ENCODE results near the gene IL31. TPM values are rescaled to one million over a fixed set of nuclear protein-coding genes. Genes with fewer than 3 reads are reported as not detected.

IL31 gene
- polyA plus RNA-seq, 1 donor = not detected

- no peak for DNase-seq
Observed at GRCh38 chr12:122128481-122128880, 45.5 kb downstream of the IL31 start.

GRCh38 chr12:122127839-122128238, 46.2 kb downstream of the IL31 start:
- DNase-seq = no peak

GRCh38 chr12:122126713-122127597, 47.1 kb downstream of the IL31 start:
- DNase-seq = no peak

GRCh38 chr12:122126342-122126635, 47.7 kb downstream of the IL31 start:
- no peak for DNase-seq

DNA sequence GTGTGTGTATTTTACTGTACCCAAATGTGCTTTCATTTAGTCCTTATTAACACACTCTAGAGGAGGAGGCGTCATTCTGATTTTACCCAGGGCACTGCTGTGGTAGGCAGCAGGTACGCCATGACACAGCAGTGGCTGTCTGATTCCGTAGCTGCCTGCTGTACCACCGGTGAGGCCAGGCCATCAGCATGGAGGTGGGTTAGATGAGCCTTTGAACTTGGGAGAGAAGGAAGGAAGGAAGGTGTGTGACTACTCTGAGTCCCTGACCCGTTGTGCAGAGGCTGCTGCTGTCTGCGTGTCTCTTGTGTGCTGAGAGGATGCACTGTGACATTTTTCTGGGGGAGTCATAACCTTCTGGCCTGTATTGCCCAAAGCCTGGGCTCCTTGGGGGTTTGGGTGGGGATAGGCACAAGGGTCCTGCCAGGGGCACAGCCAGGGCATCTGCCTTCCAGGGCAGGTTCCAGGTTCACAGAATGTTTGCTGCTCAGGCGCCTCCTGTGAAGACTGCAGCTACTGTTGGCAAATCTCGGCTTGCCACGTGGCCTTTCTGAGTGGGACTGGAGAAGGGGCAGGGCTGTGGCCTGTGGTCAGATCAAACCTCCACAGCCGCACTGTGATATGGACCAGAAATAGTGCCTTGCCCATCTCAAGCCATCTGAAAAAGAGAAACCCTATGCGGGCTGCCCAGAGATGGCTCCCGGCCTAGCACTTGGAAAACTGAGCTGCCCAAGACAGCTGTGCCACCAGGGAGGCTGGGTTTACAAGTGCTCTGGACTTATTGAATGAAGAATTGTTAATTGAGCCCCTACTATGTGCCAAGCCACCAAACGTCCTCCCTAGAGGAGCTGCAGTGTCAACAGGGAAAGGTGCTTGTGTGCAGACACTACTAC, 48.3 kb downstream of the IL31 start:
- no peak for DNase-seq

DNA sequence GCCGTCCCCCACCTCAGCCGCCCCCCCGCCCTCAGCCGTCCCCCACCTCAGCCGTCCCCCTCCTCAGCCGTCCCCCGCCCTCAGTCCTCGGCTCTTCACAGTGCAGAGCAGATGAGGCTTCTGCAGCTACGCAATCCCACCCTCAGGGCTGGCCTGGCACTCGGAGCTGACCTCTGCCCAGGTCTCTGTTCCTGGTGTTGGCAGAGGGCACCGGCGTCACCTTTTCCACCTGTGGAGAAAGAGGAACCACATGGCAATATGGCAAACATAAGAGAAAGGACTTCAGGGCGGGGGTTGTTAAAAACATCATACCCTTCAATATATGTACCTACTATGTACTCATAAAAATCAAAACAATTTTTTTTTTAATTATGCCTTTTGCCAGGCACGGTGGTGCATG, 49.7 kb downstream of the IL31 start:
- no peak for DNase-seq

GRCh38 chr12:122123761-122124145, 50.3 kb downstream of the IL31 start:
- no peak for DNase-seq

DNA sequence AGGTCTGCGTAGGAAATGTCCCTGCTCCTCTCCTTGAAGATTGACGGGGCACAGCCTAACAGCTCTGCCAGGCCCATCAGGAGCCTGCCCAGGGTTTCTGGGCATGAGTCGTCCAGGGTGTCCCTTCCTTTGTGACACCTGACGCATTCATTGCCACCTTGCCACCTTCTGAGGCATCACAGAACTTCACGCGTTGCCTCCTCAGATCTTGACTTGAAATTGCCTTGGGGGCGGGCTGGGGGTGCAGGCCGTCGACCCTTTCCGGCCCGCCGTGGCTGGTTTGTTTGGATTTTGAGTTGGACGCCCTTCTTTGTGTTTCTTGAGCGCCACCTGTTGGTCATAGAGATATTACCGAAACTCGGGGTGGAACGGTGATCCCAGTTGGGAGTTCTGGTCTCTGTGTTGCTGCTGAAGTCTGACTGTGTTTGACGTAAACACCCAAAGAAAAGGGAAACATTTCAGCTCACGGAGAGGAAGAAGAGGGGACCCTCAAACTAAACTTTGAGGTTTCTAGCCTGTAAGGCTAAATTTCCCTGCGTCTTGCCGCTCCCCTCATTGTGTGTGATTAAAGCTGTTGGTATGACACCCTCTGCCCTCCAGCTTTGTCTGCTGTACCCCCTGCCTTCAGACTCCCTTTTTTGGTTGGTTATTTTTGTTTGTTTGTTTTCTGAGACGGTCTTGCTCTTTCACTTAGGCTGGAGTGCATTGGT, 50.8 kb downstream of the IL31 start:
- peak; percentile 76 for DNase-seq

Other genes starting within 250 kb of the IL31 start
- 37.9 TPM for gene BCL7A, start 152.3 kb downstream of the IL31 start, polyA plus RNA-seq (ENCODE audit: insufficient read length)
- 43.0 TPM for gene MLXIP, start 95.5 kb downstream of the IL31 start, polyA plus RNA-seq (ENCODE audit: insufficient read length)
- 6.8 TPM for gene LRRC43, start 8.9 kb upstream of the IL31 start, polyA plus RNA-seq (ENCODE audit: insufficient read length)
- 6.4 TPM for gene B3GNT4, start 29.5 kb upstream of the IL31 start, polyA plus RNA-seq (ENCODE audit: insufficient read length)
- 75.2 TPM for gene DIABLO, start 51.8 kb upstream of the IL31 start, polyA plus RNA-seq (ENCODE audit: insufficient read length)
- gene VPS33A, start 92.3 kb upstream of the IL31 start, polyA plus RNA-seq (ENCODE audit: insufficient read length) = 20.8 TPM
- 50.4 TPM for gene CLIP1, start 248.4 kb upstream of the IL31 start, polyA plus RNA-seq (ENCODE audit: insufficient read length)

Measured in left kidney (tissue), 2 donors.